ENCODE data around the gene TLE4. TPM values are rescaled to one million over a fixed set of nuclear protein-coding genes. Genes with fewer than 3 reads are reported as not detected.
A peak's percentile ranks its signal among the peaks of the same experiment; 100 is the strongest.
"Not testable (repeated sequence)": the region's sequence is repeated elsewhere in the genome, so short reads cannot be mapped to it uniquely, and the experiment has no call there.

The TLE4 gene
- total RNA-seq, 2 donors from 2014 or later, result 50.9 to 73.6 TPM

DNA sequence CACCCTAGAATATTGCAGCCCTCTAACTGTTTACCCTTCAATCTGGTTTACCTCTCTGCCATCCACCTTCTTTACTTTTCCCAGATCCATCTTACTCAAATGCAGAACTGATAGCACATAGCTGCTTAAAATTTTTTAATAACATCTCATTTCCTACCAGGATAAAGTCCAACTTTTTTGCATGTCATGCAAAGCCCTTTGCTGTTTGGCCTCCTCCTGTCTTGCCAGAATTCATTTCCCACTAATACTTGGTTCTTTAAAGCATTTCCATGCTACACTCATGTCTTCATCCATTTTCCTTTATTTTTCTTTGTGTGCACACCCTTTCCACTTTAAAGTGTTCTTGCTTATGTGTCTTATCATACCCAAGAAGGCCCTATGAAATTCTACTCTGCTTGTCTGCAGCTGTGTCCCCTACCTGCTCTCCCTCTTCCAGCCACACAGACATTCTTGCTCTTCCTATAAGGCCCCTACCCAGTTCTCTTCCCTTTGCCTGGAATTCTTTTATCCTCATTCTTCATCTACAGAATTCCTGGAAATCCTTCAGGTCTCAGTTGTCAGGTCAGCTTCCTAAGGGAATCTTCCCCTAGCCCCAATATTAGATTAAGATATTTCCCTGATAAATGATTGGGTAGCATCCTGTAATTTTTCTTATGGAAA lies 50.3 kb downstream of the TLE4 start:
- no peak overlapping the region for H3K4me3 Mint-ChIP-seq
- peaks cover 51 to 53% of the 10 kb centered on the region in 2 donors for H3K4me1 Mint-ChIP-seq (ENCODE audit: low read depth in 2 of 2)
- peaks cover 8% of the 10 kb centered on the region for H3K9me3 Mint-ChIP-seq

DNA sequence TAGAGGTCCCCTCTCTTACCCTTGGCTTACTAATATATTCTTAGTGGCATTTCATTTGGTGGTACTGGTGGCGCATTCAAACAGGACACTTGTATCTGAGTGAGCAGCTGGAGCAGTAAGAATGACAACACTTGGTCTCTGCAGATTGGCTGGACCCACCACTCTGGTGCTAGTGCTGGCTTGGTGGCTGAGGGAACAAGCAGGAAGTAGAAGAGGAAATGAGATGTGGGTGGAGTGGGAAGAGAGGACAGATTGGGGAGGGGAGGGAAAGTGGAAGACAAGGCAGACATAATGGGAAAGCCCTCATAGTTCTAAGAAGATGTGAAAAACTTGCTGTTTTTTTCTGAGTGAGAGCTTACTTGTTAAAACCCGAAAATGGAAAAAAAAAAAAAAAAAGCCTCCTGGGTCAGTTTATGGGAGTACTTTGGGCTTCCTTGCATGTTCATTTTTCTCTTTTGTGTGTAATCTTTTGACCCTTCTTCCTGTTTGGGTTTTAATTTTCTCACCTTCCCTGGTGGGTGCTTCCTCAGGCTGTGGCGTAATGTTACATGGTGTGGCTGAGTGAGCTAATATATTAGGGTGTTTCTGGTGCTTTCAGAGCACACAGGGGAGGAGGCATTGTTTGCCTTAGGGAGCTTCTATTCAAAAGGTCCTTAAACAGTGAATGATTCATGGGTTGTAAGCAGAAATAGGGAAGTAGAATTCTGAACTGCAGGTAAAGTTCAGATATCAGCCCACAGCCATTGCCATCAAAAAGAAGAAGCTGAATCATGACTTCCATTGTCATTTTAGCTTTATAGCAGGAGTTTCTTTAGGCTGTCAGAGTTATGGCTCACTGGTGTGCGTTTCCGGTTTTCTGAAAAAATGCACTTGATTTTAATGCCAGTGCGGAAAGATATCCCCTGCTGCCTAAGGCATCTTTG lies 52.3 kb downstream of the TLE4 start:
- Mint-ChIP-seq H3K27ac (peak overlapping the region; percentile 92 to 96), H3K4me1 (ENCODE audit: low read depth in 2 of 2) (peaks cover 67 to 71% of the 10 kb centered on the region in 2 donors), H3K27me3 (no peaks in the 10 kb centered on the region), H3K36me3 (peaks cover 23% of the 10 kb centered on the region), H3K4me3 (peak overlapping the region; percentile 92), H3K9me3 (peaks cover 8% of the 10 kb centered on the region)
- DNase-seq (ENCODE audit: low spot score) (peak; percentile 84), ATAC-seq (peak; percentile 92 to 93)

More for the DNA sequence above, 50.3 kb downstream of the TLE4 start:
- H3K36me3 Mint-ChIP-seq, result peaks cover 10% of the 10 kb centered on the region
- no peak for DNase-seq (ENCODE audit: low spot score)
- peak overlapping the region in 1 of 2 donors; percentile 1 for H3K27ac Mint-ChIP-seq
- no peak for ATAC-seq
- H3K27me3 Mint-ChIP-seq, result no peaks in the 10 kb centered on the region

DNA sequence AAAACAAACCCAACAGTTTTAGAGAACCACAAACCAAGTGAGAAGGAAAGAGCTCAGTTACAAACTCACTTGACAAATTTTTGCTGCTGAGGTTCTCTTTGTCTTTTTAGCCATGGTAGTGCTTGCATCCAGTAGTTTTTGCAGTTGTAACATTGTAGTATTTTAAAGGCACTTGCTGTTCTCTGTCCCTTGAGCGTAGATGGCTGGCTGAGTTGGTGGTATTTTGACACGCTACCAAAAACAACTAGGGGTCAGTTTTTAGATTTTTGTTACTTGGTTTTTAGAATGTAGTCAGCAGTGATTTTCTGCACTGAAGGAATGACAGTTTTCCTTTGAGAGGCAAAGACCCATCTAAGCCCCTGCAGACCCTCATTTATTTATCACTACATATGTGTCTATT lies 58.0 kb downstream of the TLE4 start:
- H3K4me1 Mint-ChIP-seq (ENCODE audit: low read depth in 2 of 2), result peaks cover 68 to 72% of the 10 kb centered on the region in 2 donors
- DNase-seq (ENCODE audit: low spot score) (no peak), ATAC-seq (no peak)
- no peaks in the 10 kb centered on the region for H3K27me3 Mint-ChIP-seq
- peaks cover 13% of the 10 kb centered on the region for H3K36me3 Mint-ChIP-seq
- peak overlapping the region; percentile 40 to 59 for H3K27ac Mint-ChIP-seq
- H3K4me3 Mint-ChIP-seq, result peak overlapping the region; percentile 54
- no peaks in the 10 kb centered on the region for H3K9me3 Mint-ChIP-seq

GRCh38 chr9:79630521-79631403 lies 59.0 kb downstream of the TLE4 start:
- Mint-ChIP-seq H3K27me3 (no peaks in the 10 kb centered on the region), H3K9me3 (no peaks in the 10 kb centered on the region), H3K36me3 (peaks cover 15% of the 10 kb centered on the region), H3K27ac (peak overlapping the region; percentile 40 to 59), H3K4me1 (ENCODE audit: low read depth in 2 of 2) (peaks cover 70 to 81% of the 10 kb centered on the region in 2 donors), H3K4me3 (peak overlapping the region; percentile 80)
- ATAC-seq (peak; percentile 89 to 90), DNase-seq (ENCODE audit: low spot score) (peak; percentile 62)

DNA sequence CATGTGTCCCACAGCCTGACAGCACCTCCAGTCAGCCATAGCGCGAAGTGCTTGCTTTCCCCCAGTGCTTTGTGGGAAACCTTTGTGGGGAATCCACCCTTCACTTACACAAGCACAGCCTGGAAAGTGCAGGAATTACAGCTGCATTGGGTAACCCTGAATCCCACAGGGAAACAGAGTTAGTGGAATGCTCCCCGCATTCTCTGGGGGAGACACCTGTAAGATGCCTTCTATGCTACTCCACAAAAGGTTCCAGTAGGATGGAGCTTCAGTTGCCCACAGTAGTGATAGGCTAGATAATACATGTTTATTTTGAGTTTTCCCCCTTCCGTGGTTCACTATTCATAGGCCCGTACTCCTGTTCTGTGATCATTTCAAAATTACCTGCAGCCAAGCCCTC lies 60.3 kb downstream of the TLE4 start:
- Mint-ChIP-seq H3K27me3 (no peaks in the 10 kb centered on the region), H3K4me1 (ENCODE audit: low read depth in 2 of 2) (peaks cover 73 to 93% of the 10 kb centered on the region in 2 donors), H3K36me3 (peaks cover 17% of the 10 kb centered on the region), H3K4me3 (peak overlapping the region; percentile 80), H3K27ac (peak overlapping the region; percentile 40 to 59), H3K9me3 (no peaks in the 10 kb centered on the region)
- ATAC-seq (peak in 1 of 2 donors; percentile 37), DNase-seq (ENCODE audit: low spot score) (no peak)

DNA sequence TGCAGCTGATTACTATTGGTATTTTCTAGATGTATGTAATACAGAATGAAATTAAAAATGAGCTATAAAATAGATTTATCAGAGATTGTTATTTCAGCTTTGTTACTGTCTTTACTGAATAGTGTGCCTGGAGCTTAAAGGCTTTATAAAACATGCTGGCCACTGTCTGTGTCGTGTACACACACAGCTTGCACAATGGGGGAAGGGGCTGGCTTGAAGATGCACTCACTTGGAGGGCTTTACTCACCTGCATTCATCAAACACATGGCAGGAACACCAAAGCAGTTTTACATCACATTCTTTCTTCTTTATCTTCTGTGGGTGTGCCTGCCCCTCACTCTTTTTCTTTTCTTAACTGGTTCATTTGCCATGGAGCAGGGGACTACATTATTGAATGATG lies 60.9 kb downstream of the TLE4 start:
- DNase-seq (ENCODE audit: low spot score), result no peak
- peaks cover 74 to 93% of the 10 kb centered on the region in 2 donors for H3K4me1 Mint-ChIP-seq (ENCODE audit: low read depth in 2 of 2)
- H3K27ac Mint-ChIP-seq, result peak overlapping the region; percentile 26 to 40
- ATAC-seq, result no peak
- H3K27me3 Mint-ChIP-seq, result no peaks in the 10 kb centered on the region
- H3K4me3 Mint-ChIP-seq, result peak overlapping the region; percentile 35
- peaks cover 18% of the 10 kb centered on the region for H3K36me3 Mint-ChIP-seq
- H3K9me3 Mint-ChIP-seq, result no peaks in the 10 kb centered on the region

- peak overlapping the region; percentile 26 to 40 for H3K27ac Mint-ChIP-seq
- no peaks in the 10 kb centered on the region for H3K9me3 Mint-ChIP-seq
- DNase-seq (ENCODE audit: low spot score) (no peak), ATAC-seq (peak; percentile 50 to 57)
- peaks cover 12% of the 10 kb centered on the region for H3K36me3 Mint-ChIP-seq
- H3K4me1 Mint-ChIP-seq (ENCODE audit: low read depth in 2 of 2), result peaks cover 70 to 88% of the 10 kb centered on the region in 2 donors
- peak overlapping the region; percentile 35 for H3K4me3 Mint-ChIP-seq
- no peaks in the 10 kb centered on the region for H3K27me3 Mint-ChIP-seq
These were observed 61.8 kb downstream of the TLE4 start for GRCh38 chr9:79633558-79633957.

DNA sequence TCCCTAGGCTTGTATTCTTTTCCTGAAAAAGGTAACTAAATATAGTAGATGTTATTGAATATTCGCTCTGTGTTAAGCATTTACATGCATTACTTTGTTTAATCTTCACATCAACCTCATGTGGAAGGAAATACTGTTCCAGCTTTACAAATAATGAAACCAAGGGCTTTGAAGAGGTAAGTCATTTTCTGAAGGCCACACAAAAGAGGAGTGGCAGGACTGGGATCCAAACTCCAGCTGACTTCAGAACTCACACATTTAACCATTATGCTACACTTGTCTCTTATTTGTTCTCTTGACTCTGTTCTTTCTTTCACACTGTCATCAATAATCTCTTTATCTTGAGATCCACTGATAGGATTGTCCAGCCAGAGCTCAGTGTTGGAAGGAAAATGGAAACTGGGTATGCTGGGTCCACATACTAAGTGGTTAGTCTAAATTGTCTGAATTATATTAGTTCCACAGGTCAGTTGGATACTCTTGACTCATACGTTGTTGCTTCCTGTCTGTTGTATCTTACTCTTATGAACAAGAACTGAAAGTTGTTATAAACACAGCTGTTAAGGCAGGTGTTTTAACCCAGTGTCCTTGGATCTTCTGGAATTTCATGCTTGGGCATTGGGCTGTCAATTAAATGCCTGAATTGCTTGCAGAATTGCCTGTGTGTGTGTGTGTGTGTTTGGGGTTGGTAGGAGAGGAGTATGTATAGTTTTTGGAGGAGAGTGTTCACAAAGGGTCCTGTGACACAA lies 65.6 kb downstream of the TLE4 start:
- Mint-ChIP-seq H3K27me3 (no peaks in the 10 kb centered on the region), H3K27ac (peak overlapping the region in 1 of 2 donors; percentile 3), H3K4me1 (ENCODE audit: low read depth in 2 of 2) (peaks cover 49 to 63% of the 10 kb centered on the region in 2 donors), H3K36me3 (peaks cover 11% of the 10 kb centered on the region), H3K9me3 (no peaks in the 10 kb centered on the region), H3K4me3 (peak overlapping the region; percentile 26)
- no peak for ATAC-seq
- DNase-seq (ENCODE audit: low spot score), result no peak

DNA sequence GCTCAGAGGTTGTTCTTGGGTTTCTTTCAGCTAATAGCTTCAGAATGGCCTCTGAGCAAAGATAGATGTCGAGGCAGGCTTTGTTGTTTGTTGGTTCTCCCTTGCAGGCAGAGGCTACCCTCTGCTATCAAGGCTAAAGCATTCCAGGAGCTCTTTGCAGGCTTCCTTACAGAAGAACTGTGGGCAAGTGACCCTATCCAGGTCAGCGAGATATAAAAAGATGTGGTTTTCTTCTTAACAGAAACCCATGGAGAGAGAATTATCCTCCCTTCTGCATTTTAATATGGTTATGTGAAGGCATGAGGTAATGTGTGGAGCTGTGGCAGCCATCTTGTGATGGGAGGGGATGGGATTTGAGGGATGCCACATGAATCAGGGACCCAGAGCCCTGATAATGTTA lies 67.0 kb downstream of the TLE4 start:
- Mint-ChIP-seq H3K27ac (peak overlapping the region in 1 of 2 donors; percentile 18), H3K4me3 (no peak overlapping the region), H3K36me3 (peaks cover 24% of the 10 kb centered on the region), H3K27me3 (no peaks in the 10 kb centered on the region), H3K4me1 (ENCODE audit: low read depth in 2 of 2) (peaks cover 46 to 49% of the 10 kb centered on the region in 2 donors), H3K9me3 (no peaks in the 10 kb centered on the region)
- DNase-seq (ENCODE audit: low spot score) (no peak), ATAC-seq (no peak)

- no peaks in the 10 kb centered on the region for H3K27me3 Mint-ChIP-seq
- DNase-seq (ENCODE audit: low spot score), result no peak
- no peak overlapping the region for H3K4me3 Mint-ChIP-seq
- H3K27ac Mint-ChIP-seq, result peak overlapping the region in 1 of 2 donors; percentile 26
- ATAC-seq, result no peak
- H3K4me1 Mint-ChIP-seq (ENCODE audit: low read depth in 2 of 2), result peaks cover 46 to 47% of the 10 kb centered on the region in 2 donors
- peaks cover 29% of the 10 kb centered on the region for H3K36me3 Mint-ChIP-seq
- no peaks in the 10 kb centered on the region for H3K9me3 Mint-ChIP-seq
These were observed 67.6 kb downstream of the TLE4 start for GRCh38 chr9:79639354-79639753.

- not testable (repeated sequence) for H3K4me3 Mint-ChIP-seq; H3K27me3 Mint-ChIP-seq; DNase-seq (ENCODE audit: low spot score); H3K9me3 Mint-ChIP-seq; ATAC-seq
- H3K36me3 Mint-ChIP-seq, result peaks cover 35% of the 10 kb centered on the region
- H3K4me1 Mint-ChIP-seq (ENCODE audit: low read depth in 2 of 2), result peaks cover 40 to 45% of the 10 kb centered on the region in 2 donors
- H3K27ac Mint-ChIP-seq, result peak overlapping the region in 1 of 2 donors; percentile 26
These were observed 68.3 kb downstream of the TLE4 start for GRCh38 chr9:79640067-79640466.

- DNase-seq (ENCODE audit: low spot score), result no peak
- Mint-ChIP-seq H3K4me3 (no peak overlapping the region), H3K36me3 (peaks cover 33% of the 10 kb centered on the region), H3K27me3 (no peaks in the 10 kb centered on the region), H3K4me1 (ENCODE audit: low read depth in 2 of 2) (peaks cover 30 to 40% of the 10 kb centered on the region in 2 donors), H3K9me3 (no peaks in the 10 kb centered on the region), H3K27ac (peak overlapping the region in 1 of 2 donors; percentile 28)
- no peak for ATAC-seq
These were observed 69.3 kb downstream of the TLE4 start for GRCh38 chr9:79641070-79641469.
